ENCODE data around the gene GSDME.

GSDME gene

DNA sequence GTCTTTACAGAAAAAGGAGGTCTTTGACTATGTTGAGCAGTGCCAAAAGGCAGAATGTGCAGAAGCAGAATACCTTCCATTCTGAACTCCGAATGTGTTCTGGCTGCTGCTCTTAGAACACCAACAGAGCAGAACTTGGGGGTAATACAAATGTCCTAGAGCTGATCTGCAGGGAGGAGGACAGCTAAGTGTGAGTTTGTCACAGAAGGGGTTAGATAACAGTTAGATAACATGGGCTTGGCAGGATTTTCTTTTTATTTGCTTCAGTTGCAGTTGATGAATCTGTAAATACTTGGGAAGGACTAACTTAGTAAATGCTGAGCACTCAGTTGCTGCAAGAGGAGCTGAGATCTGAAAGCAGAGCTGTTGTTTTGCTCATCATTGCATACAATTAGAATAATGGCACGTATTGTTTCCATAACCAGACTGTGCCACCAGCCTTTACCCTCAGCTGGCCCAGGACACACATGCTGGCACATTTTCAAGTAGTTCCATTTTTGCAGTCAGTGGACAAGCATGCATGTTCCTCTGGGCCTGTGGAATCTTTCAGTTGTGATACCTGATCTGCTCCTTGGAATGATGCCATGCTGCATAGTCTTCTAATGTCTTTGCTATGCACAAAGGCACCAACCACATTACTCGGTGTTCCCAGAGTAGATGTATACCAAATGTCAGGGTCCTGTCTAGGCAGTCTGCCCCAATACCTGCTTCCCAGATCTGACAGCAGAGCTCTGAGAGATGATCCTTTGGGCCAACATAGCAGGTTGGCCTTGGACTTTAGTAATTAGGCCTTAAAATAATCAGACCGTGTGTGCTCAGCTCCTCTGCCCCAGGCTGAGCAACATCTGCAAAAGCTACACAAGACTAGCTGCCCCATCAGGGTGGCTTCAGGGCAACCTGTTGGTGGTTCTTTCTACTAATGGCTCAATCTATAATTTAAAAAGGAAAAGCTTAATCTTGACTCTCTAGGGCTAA is 55.7 kb downstream of the GSDME start:
- peak; percentile 48 for DNase-seq

DNA sequence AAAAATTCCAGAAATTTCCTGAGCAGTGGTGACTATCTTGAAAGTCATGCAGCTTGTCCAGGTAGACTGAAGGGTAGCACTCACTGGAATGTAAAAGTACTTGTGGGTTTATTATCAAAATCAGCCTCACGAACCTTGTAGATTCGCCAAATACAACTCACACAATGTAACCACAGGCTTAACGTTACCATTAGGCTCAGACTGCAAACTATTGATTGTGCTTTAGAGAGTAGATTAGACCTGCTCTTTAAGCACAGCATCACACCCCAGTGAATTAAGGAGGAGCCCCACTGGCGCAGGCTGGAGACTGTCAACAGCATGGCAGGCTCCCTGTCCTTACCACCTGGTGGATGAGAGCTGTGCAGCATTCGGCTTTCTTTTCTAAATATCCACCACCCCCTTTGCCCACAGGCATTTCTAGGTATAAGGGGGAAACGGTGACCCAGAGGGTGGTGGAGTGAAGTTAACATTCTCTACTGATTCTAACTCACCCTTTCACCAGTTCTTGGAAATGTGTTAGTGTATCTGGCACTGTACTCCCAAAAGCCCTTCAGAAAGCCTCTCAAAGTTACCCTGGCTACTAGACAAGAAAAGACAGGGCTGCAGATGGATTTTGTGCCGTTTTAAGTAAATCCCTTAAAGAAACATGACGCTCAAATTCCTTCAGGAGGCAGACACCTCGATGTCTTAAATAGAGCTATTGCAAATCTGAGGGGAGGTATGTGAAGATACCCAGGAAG is 56.6 kb downstream of the GSDME start:
- DNase-seq: peak; percentile 72

GRCh38 chr7:24698531-24699266 is 58.6 kb downstream of the GSDME start:
- no peak for DNase-seq

DNA sequence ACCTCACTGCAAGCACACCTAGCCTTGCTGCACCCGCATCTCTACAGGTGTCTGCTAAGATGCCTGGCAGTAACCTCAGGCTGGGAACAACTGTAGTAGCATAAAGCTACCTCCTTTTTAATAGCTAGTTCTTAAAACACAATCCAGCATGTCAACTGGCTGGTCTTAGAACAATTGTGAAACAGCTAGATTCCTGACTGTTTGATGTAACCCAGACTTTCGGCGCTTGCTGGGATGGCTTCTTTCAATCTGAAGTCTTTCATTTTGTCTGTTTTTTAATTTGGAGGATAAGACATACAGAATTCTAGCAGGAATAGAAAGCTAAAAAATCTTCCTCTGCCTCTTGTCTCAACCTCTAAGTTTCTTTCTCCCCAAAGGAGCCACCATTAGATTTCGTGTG is 59.8 kb downstream of the GSDME start:
- DNase-seq: no peak

- DNase-seq: no peak
Measured at GRCh38 chr7:24692592-24692991, 64.7 kb downstream of the GSDME start.

- no peak for DNase-seq
Measured at GRCh38 chr7:24690251-24690650, 67.0 kb downstream of the GSDME start.

DNA sequence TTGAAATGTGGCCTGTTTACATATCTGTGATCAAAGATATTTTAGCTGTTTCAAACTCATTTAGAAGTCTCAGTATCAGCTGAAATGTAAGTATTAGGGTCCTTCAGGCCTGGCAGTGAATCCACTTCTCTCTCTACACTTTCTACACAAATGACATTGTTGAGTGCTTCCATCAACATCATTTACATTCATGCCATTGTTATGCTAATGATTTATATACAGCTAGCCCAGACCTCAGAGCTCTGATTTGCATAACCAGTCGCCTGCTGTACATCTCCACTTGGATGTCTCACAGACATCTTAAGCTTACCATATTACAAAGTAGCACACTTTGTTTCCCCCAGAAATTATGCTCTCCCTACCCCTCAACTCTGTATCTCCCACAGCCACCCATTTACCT is 71.6 kb downstream of the GSDME start:
- DNase-seq: no peak

- no peak for DNase-seq
Measured at GRCh38 chr7:24670782-24671181, 86.5 kb downstream of the GSDME start.

GRCh38 chr7:24669971-24670591 is 87.2 kb downstream of the GSDME start:
- peak; percentile 44 for DNase-seq

- DNase-seq: no peak
Measured at GRCh38 chr7:24668927-24669635, 88.2 kb downstream of the GSDME start.

DNA sequence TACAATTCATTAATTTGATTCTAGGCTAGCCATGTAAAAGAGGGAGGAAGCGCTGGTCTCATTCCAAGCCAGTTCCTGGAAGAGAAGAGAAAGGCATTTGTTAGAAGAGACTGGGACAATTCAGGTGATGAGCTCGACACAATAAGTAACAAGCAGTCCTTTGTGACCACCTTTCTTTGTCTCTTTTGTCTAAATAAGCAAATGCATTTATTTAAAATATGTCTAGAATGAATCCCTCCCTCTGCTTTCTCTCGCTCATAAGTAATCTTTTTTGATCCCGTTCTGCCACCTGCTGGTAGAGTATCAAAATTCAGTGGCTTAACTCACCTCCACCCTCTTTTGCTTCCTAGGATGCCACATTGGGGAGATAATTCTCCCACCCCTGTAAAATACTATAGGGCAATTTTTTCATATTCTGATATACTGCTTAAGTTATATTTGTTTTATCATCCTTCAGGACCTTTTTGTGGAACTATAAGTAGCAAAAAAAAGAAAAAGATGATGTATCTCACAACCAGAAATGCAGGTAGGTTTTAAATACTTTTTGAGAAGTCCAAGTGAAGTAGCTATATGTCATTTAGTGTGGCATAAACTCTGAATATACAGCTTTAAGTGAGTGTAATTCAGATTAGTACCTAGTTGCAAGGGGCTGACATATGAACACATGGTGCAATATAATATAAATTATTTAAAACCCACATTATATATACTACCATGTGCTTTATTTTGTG is 91.5 kb downstream of the GSDME start:
- DNase-seq: peak; percentile 81

- no peak for DNase-seq
Measured at GRCh38 chr7:24660546-24660945, 96.7 kb downstream of the GSDME start.

GRCh38 chr7:24659505-24659904 is 97.8 kb downstream of the GSDME start:
- no peak for DNase-seq

DNA sequence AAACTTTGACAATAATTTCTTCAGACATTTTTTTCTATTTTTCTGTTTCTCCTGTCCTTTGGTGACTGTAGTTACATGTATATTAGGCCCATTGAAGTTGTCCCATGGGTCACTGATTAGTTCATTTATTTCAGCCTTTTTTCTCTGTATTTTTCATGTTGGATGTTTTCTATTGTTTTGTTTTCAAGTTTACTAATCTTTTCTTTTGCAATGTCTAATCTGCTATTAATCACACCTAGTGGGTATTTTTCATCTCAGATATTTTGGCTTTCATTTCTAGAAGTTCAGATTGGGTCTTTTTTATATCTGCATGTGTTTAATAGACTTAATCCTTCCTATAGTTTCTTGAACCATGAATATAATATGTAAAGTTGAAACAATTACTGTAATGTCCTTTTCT is 99.3 kb downstream of the GSDME start:
- no peak for DNase-seq

DNA sequence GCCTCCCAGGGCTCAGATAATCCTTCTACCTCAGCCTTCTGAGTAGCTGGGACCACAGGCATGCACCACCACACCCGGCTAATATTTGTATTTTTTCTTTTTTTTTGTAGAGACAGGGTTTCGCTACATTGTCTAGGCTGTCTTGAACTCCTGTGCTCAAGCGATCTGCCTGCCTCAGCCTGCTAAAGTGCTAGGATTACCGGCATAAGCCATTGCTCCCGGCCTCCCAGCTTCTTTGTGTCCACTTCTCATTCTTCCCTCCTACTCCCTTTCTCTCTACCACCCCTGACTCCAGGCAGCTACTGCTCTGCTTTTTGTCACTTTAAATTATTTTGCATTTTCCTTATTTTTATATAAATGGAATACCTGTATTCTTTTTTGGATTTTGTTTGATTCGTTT is 100.7 kb downstream of the GSDME start:
- DNase-seq: no peak

DNA sequence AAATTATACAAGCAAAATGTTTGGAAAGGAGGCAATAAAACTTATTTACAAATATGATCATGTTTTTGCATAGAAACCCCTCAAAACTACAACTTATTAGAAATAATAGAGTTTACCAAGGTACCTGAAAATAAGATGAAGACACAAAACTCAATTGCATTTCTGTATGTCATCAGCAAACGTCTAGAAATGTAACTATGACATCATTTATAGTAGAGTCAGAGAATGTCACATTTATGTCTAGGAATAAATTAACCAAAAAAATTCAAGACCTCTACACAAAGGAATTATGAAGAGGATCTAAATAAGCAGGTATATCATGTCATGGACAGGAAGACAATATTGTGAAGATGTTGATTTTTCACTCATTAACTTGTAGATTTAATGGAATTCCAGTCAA is 103.0 kb downstream of the GSDME start:
- no peak for DNase-seq

GRCh38 chr7:24653316-24654085 is 103.8 kb downstream of the GSDME start:
- DNase-seq: peak; percentile 47

GRCh38 chr7:24652251-24652939 is 104.9 kb downstream of the GSDME start:
- DNase-seq: no peak

Data from hematopoietic multipotent progenitor cell treated with erythropoietin and hydrocortisone succinate and interleukin-3 and kit ligand, for 6 days (in vitro differentiated cells).